ENCODE measurements around the gene PCDH9.

DNA sequence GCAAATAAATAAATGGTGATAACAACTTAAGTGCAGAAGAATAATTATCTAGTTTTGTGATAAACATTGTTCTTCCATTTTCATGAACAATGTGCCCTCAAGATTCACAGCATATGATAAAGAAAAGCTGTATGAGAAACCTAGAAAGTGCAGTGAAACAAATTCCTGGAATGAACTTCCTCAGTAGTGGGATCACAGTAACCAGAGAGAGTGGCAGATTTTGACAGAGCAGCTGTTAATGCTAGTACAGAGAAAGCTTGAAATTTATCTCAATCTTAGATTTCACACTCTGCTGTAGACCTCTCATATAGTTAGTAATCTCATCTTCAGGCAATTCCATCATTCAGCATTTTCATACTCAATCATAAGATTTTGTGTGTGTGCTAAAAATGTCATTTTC is 664.9 kb downstream of the PCDH9 start:
- TF ChIP-seq, protein P1, sequence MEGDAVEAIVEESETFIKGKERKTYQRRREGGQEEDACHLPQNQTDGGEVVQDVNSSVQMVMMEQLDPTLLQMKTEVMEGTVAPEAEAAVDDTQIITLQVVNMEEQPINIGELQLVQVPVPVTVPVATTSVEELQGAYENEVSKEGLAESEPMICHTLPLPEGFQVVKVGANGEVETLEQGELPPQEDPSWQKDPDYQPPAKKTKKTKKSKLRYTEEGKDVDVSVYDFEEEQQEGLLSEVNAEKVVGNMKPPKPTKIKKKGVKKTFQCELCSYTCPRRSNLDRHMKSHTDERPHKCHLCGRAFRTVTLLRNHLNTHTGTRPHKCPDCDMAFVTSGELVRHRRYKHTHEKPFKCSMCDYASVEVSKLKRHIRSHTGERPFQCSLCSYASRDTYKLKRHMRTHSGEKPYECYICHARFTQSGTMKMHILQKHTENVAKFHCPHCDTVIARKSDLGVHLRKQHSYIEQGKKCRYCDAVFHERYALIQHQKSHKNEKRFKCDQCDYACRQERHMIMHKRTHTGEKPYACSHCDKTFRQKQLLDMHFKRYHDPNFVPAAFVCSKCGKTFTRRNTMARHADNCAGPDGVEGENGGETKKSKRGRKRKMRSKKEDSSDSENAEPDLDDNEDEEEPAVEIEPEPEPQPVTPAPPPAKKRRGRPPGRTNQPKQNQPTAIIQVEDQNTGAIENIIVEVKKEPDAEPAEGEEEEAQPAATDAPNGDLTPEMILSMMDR (conservative IDR thresholded peaks at IDR 0.05; ENCODE audit: low read depth, low read length) = no peak
- no peak for TF ChIP-seq EZH2 (IDR thresholded peaks at IDR 0.05; ENCODE audit: borderline replicate concordance, low read depth, low read length, poor library complexity, severe bottlenecking)

All from A673 (cell line).